Muscle of leg (tissue), 11 donors: ENCODE data around the gene SCG2. TPM values are rescaled to one million over a fixed set of nuclear protein-coding genes. Genes with fewer than 3 reads are reported as not detected.

Experiments used
- DNase-seq: peaks from one replicate; pipeline ENCODE4 v3.0.0; 2013
- H3K27ac ChIP-seq: one replicate; pipeline ENCODE4 v1.5.1; 2013; ENCODE audit warnings: mild to moderate bottlenecking, low read length, control low read depth
- H3K27me3 ChIP-seq: one replicate; pipeline ENCODE4 v1.6.1; 2013; ENCODE audit warnings: low read length; ENCODE audit not compliant: control insufficient read depth, insufficient read depth
- H3K36me3 ChIP-seq: one replicate; pipeline ENCODE4 v1.6.1; 2013; ENCODE audit warnings: low read length; ENCODE audit not compliant: control insufficient read depth, insufficient read depth
- H3K4me1 ChIP-seq: one replicate; pipeline ENCODE4 v1.6.1; 2013; ENCODE audit warnings: low read length; ENCODE audit not compliant: control insufficient read depth, insufficient read depth
- H3K4me3 ChIP-seq: one replicate; pipeline ENCODE4 v1.5.1; 2013; ENCODE audit warnings: low read length, control low read depth
- H3K9me3 ChIP-seq: replicated peaks from 2 replicates; pipeline ENCODE4 v1.6.1; 2013; ENCODE audit warnings: low read depth, low read length; ENCODE audit not compliant: control insufficient read depth
- WGBS: methylation state at CpG from one replicate; pipeline ENCODE4 v1.1.5; 2013; ENCODE audit warnings: missing lambda C conversion rate; ENCODE audit not compliant: insufficient coverage; 5-methylcytosine and 5-hydroxymethylcytosine counted together
- polyA plus RNA-seq, 8 donors: library from polyadenylated mRNA; unstranded; fragments of 120-200 nt; gene quantifications; one replicate each; pipeline versions ENCODE4 v1.2.1 to v1.2.3, GENCODE V29; 2013; ENCODE audit warnings: inconsistent platforms in 1 of 8, low replicate concordance in 1 of 8; ENCODE audit not compliant: insufficient read length in 8 of 8, insufficient read depth in 1 of 8
- total RNA-seq: library from RNA; stranded (reverse); fragments of 120-200 nt; gene quantifications from one replicate; pipeline ENCODE4 v1.2.4, GENCODE V29; 2013

The SCG2 gene
- total and polyA plus RNA-seq, 9 donors = 0.09 to 3.8 (median 0.15) TPM; not detected in 2

GRCh38 chr2:223613017-223613950 is 11.1 kb upstream of the SCG2 start:
- H3K27ac ChIP-seq = peak overlapping the region; percentile 13
- 0% methylated on average over 19 of the region's 35 CpGs for WGBS

DNA sequence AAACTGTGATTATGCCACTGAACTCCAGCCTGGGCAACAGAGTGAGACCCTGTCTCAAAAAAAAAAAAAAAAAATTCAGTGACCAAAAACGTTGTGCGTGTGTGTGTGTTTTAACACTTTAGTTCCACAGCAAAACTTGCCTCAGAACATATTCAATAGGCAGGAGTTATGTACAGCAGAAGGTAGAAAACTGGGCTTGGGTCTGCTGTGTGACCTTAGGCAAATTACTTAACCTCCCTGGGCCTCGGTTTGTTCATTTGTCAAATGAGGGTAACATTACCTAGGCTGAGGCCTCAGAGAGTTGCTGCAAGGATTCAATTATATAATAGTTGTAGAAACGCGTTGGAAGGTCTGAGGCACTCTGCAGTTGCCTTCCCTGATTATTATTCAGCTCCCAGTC is 10.3 kb upstream of the SCG2 start:
- H3K36me3 ChIP-seq = no peaks in the 10 kb centered on the region
- H3K4me3 ChIP-seq = peak overlapping the region; percentile 21
- peaks cover 7% of the 10 kb centered on the region for H3K4me1 ChIP-seq
- no peak for DNase-seq
- 37% methylated on average over 2 of the region's 5 CpGs for WGBS
- H3K27ac ChIP-seq = peak overlapping the region; percentile 13
- no peaks in the 10 kb centered on the region for H3K9me3 ChIP-seq
- H3K27me3 ChIP-seq = no peaks in the 10 kb centered on the region

More at GRCh38 chr2:223613017-223613950, 11.1 kb upstream of the SCG2 start:
- Histone ChIP-seq H3K4me1 (peaks cover 7% of the 10 kb centered on the region), H3K4me3 (peak overlapping the region; percentile 21), H3K9me3 (no peaks in the 10 kb centered on the region), H3K36me3 (no peaks in the 10 kb centered on the region), H3K27me3 (no peaks in the 10 kb centered on the region)
- peak; percentile 91 for DNase-seq

DNA sequence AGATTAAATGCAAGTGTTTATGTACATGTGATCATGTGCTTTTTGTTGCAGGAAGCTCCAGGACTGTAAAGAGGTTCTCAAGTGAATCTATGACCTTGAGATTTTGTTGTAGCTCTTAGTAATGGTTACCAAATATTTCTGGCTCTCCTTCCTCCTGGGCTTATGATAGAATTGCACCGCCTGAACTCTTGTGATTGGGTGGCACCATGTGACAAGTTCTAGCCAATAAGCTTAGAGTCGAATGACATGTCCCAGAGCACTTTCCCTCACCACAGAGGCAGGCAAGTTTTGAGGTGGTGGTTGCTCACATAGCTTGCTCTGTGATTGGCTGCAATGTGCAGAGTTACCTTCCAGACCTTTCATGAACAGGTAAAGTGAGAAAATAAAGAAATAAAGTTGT is 8.9 kb upstream of the SCG2 start:
- H3K4me1 ChIP-seq = peaks cover 7% of the 10 kb centered on the region
- no peaks in the 10 kb centered on the region for H3K9me3 ChIP-seq
- H3K27me3 ChIP-seq = no peaks in the 10 kb centered on the region
- H3K4me3 ChIP-seq = no peak overlapping the region
- H3K36me3 ChIP-seq = no peaks in the 10 kb centered on the region
- no peak for DNase-seq
- 100% methylated on average over 1 of the region's 2 CpGs for WGBS
- no peak overlapping the region for H3K27ac ChIP-seq

GRCh38 chr2:223607476-223607875 is 5.3 kb upstream of the SCG2 start:
- WGBS = no CpG with 5 or more reads among the region's 5 CpGs
- DNase-seq = no peak
- Histone ChIP-seq H3K36me3 (no peaks in the 10 kb centered on the region), H3K4me1 (peaks cover under 1% of the 10 kb centered on the region), H3K4me3 (no peak overlapping the region), H3K9me3 (no peaks in the 10 kb centered on the region), H3K27me3 (no peaks in the 10 kb centered on the region), H3K27ac (no peak overlapping the region)

GRCh38 chr2:223606946-223607345 is 4.8 kb upstream of the SCG2 start:
- Histone ChIP-seq H3K4me1 (no peaks in the 10 kb centered on the region), H3K27me3 (no peaks in the 10 kb centered on the region), H3K4me3 (no peak overlapping the region), H3K9me3 (no peaks in the 10 kb centered on the region), H3K27ac (no peak overlapping the region), H3K36me3 (no peaks in the 10 kb centered on the region)
- no CpG with 5 or more reads among the region's 1 CpG for WGBS
- DNase-seq = no peak

GRCh38 chr2:223604231-223604630 is 2.1 kb upstream of the SCG2 start:
- WGBS = no CpG with 5 or more reads among the region's 2 CpGs
- H3K36me3 ChIP-seq = no peaks in the 10 kb centered on the region
- H3K4me1 ChIP-seq = no peaks in the 10 kb centered on the region
- no peaks in the 10 kb centered on the region for H3K27me3 ChIP-seq
- H3K9me3 ChIP-seq = no peaks in the 10 kb centered on the region
- H3K4me3 ChIP-seq = no peak overlapping the region
- no peak overlapping the region for H3K27ac ChIP-seq
- DNase-seq = no peak

DNA sequence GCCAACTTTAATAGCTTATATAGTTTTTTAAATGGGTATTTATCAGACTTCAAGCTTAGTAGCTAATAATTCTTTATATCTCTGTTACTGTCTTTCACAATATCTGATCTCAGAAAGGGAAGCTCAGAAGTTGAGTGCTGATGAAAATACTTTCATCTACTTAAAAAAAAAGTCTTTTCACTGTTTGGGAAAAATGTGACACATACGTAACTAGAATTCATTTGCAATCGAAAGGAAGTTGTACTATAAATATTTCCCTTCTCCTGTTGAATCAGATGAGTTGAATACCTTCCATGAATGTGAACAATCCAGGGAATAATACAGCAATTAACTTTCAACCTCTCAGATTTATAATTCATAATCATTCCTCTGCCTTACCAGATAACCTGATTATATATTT is 811 bp upstream of the SCG2 start:
- DNase-seq = no peak
- H3K4me3 ChIP-seq = no peak overlapping the region
- no peaks in the 10 kb centered on the region for H3K9me3 ChIP-seq
- WGBS = no CpG with 5 or more reads among the region's 2 CpGs
- no peaks in the 10 kb centered on the region for H3K4me1 ChIP-seq
- no peaks in the 10 kb centered on the region for H3K36me3 ChIP-seq
- no peaks in the 10 kb centered on the region for H3K27me3 ChIP-seq
- H3K27ac ChIP-seq = no peak overlapping the region

DNA sequence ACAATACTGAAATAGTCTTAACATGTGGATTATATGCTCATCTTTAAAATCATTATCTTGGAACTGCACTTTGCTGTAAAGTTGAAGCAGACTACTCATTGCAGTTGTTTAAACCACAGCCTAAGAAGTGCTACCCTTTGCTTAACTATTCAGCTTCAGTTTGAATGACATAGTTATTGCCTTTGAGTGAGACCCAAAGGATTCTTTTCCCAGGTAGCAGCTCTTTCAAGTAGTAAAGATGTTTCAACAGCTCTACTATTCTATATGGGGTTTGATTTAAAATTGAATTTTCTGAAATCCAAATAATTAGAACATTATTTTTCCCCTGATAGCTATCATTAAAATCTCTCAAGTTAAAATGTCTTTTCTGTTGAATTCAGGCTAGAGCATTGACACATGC is 1.1 kb downstream of the SCG2 start:
- no peak overlapping the region for H3K4me3 ChIP-seq
- H3K9me3 ChIP-seq = no peaks in the 10 kb centered on the region
- DNase-seq = no peak
- no peaks in the 10 kb centered on the region for H3K27me3 ChIP-seq
- no peak overlapping the region for H3K27ac ChIP-seq
- H3K4me1 ChIP-seq = no peaks in the 10 kb centered on the region
- H3K36me3 ChIP-seq = no peaks in the 10 kb centered on the region

- H3K27ac ChIP-seq = no peak overlapping the region
- H3K36me3 ChIP-seq = no peaks in the 10 kb centered on the region
- no peaks in the 10 kb centered on the region for H3K27me3 ChIP-seq
- no peaks in the 10 kb centered on the region for H3K4me1 ChIP-seq
- 40% methylated on average over 1 of the region's 6 CpGs for WGBS
- H3K4me3 ChIP-seq = no peak overlapping the region
- DNase-seq = no peak
- no peaks in the 10 kb centered on the region for H3K9me3 ChIP-seq
Observed at GRCh38 chr2:223599640-223600380, 2.4 kb downstream of the SCG2 start.

DNA sequence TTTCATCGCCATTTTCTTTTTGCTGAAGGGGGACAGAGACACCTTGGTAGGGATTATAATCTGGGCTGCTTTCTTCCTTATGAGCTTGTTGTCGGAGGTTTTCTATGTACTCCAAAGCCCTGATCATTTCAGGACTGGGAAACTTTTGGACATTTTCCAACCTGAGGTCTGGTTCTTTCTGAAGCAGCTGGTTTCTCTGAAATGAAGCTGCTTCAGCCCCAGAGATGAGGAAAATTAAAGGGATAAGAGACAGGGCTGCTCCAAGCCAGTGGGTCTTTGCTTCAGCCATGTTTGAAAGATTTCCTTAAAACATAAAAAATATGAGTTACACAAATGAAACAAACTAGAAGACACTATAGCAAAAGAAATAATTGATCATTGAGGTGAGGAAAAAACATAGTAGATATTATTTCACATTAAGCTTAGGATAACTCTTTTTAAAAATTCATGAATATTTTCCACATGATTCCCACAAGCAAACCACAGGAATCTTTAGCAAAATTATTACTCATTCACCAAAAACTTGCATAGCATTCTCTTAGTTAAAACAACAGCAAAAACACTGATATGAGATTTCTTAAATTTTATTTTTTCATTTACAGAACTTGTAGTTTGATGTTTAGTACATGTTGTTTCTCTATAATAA is 3.0 kb downstream of the SCG2 start:
- Histone ChIP-seq H3K36me3 (no peaks in the 10 kb centered on the region), H3K4me3 (no peak overlapping the region), H3K4me1 (no peaks in the 10 kb centered on the region), H3K9me3 (no peaks in the 10 kb centered on the region), H3K27ac (no peak overlapping the region), H3K27me3 (no peaks in the 10 kb centered on the region)
- 50% methylated on average over 1 of the region's 2 CpGs for WGBS
- no peak for DNase-seq
